Prostate gland (tissue), 2 donors: ENCODE results near the gene SAMD8. TPM values are rescaled to one million over a fixed set of nuclear protein-coding genes. Genes with fewer than 3 reads are reported as not detected.

Experiments used
- DNase-seq: peaks from one replicate; pipeline ENCODE4 v3.0.0-alpha.2; 2019; ENCODE audit warnings: low spot score
- H3K27ac ChIP-seq, 2 donors: fragments of 200-600 bp; sonication (generic); 2 replicates each; pipeline ENCODE4 v1.5.1; 2017 to 2019
- H3K27me3 ChIP-seq: fragments of 200-600 bp; sonication (generic); replicated peaks from 2 replicates; pipeline ENCODE4 v1.5.1; 2019; ENCODE audit not compliant: insufficient read depth
- H3K36me3 ChIP-seq, 2 donors: fragments of 200-600 bp; sonication (generic); 1 replicate in 1 of 2; 2 replicates in 1 of 2; pipeline versions ENCODE4 v1.5.1 to v1.8.1; 2017 to 2019
- H3K4me1 ChIP-seq: fragments of 200-600 bp; sonication (generic); replicated peaks from 2 replicates; pipeline ENCODE4 v1.5.1; 2019
- H3K4me3 ChIP-seq, 2 donors: fragments of 200-600 bp; sonication (generic); 2 replicates each; pipeline ENCODE4 v1.5.1; 2017 to 2019
- H3K9me3 ChIP-seq: fragments of 200-600 bp; sonication (generic); 2 replicates; pipeline ENCODE4 v1.5.1; 2017
- POLR2A ChIP-seq: fragments of 450-650 bp; IDR thresholded peaks from one replicate; pipeline ENCODE4 v1.6.1; 2016; ENCODE audit warnings: antibody characterized with exemption, mild to moderate bottlenecking
- POLR2AphosphoS5 ChIP-seq: sonication (generic); formaldehyde crosslinking; IDR thresholded peaks from one replicate; pipeline ENCODE4 v1.6.1; 2017; ENCODE audit warnings: antibody characterized with exemption
- WGBS: methylation state at CpG from one replicate; pipeline ENCODE4 v1.1.5; 2018; 5-methylcytosine and 5-hydroxymethylcytosine counted together
- intact Hi-C: fragments of 100-400 bp; cut with DNase I; formaldehyde crosslinking; loops from one replicate; pipeline ENCODE4 v1.14.2; 2022
- total RNA-seq, 2 donors: library from RNA; depleted of rRNA; stranded (reverse); fragments of >200 nt; gene quantifications; one replicate each; pipeline ENCODE4 v1.1.0, GENCODE V29; 2016
- TF ChIP-seq, protein P1 (sequence below), 4 experiments: fragments of 200-600 bp in 2 of 4; fragments of 450-650 bp in 2 of 4; sonication (generic) in 2 of 4; IDR thresholded peaks; 1 replicate in 3 of 4; 2 replicates in 1 of 4; pipeline ENCODE4 v1.5.1; 2016 to 2019; ENCODE audit warnings: antibody characterized with exemption in 4 of 4, mild to moderate bottlenecking in 2 of 4, moderate library complexity in 2 of 4

Gene SAMD8
- total RNA-seq, 2 donors from 2014 or later, result 18.8 to 41.5 TPM

DNA sequence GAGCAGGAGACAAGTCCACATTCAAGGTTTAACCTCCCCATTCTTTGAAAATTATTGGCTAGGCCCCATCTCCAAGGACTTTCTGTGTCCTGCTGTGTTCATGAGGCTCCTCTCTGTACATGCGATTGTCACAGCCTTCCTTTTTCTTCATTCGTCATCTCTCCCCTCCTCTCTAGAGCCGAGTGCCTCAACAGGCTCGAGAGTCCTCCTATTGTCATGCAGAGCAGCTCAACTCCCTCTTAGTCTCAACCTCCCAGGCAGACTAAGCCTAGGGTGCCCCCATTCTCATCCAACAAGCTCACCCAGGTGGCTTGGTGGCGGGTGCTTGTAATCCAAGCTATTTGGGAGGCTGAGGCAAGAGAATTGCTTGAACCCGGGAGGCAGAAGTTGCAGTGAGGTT lies 35.1 kb upstream of the SAMD8 start:
- Histone ChIP-seq H3K36me3 (no peaks in the 10 kb centered on the region), H3K27me3 (no peaks in the 10 kb centered on the region), H3K4me3 (no peak overlapping the region), H3K27ac (no peak overlapping the region), H3K4me1 (no peaks in the 10 kb centered on the region), H3K9me3 (no peaks in the 10 kb centered on the region)
- intact Hi-C loops, result no loop called here
- no peak for DNase-seq
- TF ChIP-seq POLR2AphosphoS5 (no peak), POLR2A (no peak)
- TF ChIP-seq, protein P1, sequence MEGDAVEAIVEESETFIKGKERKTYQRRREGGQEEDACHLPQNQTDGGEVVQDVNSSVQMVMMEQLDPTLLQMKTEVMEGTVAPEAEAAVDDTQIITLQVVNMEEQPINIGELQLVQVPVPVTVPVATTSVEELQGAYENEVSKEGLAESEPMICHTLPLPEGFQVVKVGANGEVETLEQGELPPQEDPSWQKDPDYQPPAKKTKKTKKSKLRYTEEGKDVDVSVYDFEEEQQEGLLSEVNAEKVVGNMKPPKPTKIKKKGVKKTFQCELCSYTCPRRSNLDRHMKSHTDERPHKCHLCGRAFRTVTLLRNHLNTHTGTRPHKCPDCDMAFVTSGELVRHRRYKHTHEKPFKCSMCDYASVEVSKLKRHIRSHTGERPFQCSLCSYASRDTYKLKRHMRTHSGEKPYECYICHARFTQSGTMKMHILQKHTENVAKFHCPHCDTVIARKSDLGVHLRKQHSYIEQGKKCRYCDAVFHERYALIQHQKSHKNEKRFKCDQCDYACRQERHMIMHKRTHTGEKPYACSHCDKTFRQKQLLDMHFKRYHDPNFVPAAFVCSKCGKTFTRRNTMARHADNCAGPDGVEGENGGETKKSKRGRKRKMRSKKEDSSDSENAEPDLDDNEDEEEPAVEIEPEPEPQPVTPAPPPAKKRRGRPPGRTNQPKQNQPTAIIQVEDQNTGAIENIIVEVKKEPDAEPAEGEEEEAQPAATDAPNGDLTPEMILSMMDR (IDR thresholded peaks at IDR 0.05), result no peak
- 94% methylated on average over 6 of the region's 6 CpGs for WGBS

GRCh38 chr10:75079436-75080083 lies 31.9 kb upstream of the SAMD8 start:
- no peak overlapping the region for H3K27ac ChIP-seq
- WGBS, result 62% methylated on average over 9 of the region's 9 CpGs
- H3K36me3 ChIP-seq, result no peaks in the 10 kb centered on the region
- no peak for DNase-seq
- TF ChIP-seq, protein P1 (IDR thresholded peaks at IDR 0.05), result no peak
- TF ChIP-seq POLR2A (no peak), POLR2AphosphoS5 (no peak)
- H3K4me3 ChIP-seq, result no peak overlapping the region
- no peaks in the 10 kb centered on the region for H3K9me3 ChIP-seq
- H3K27me3 ChIP-seq, result no peaks in the 10 kb centered on the region
- H3K4me1 ChIP-seq, result peaks cover 7% of the 10 kb centered on the region
- intact Hi-C loops, result no loop called here

GRCh38 chr10:75080554-75080953 lies 30.9 kb upstream of the SAMD8 start:
- intact Hi-C loops, result no loop called here

DNA sequence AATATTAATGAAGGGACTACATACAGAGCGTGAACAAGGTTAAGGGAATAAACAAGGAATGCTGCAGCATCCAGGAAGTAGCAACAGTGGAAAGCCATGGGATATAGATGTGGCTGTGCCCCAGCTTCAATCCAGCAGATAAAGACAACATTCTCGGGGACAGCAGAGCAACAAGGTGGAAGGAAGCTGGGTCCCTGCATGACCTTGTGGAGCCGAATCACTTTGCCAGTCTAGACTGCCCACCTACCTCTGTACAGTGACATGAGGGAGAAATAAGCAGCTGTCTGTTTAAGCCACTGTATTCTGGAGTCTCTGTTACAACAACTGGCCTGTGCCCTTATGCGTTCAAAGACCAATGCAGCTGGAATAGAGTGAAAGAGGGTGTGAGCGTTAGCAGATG lies 30.1 kb upstream of the SAMD8 start:
- WGBS, result 92% methylated on average over 5 of the region's 5 CpGs
- intact Hi-C loops, result no loop called here
- H3K27me3 ChIP-seq, result no peaks in the 10 kb centered on the region
- TF ChIP-seq, protein P1 (IDR thresholded peaks at IDR 0.05), result no peak
- TF ChIP-seq POLR2AphosphoS5 (no peak), POLR2A (no peak)
- H3K4me3 ChIP-seq, result no peak overlapping the region
- H3K27ac ChIP-seq, result no peak overlapping the region
- H3K4me1 ChIP-seq, result peaks cover 10% of the 10 kb centered on the region
- no peaks in the 10 kb centered on the region for H3K36me3 ChIP-seq
- H3K9me3 ChIP-seq, result no peaks in the 10 kb centered on the region
- no peak for DNase-seq

More at GRCh38 chr10:75080554-75080953, 30.9 kb upstream of the SAMD8 start:
- no peak for DNase-seq
- Histone ChIP-seq H3K27ac (no peak overlapping the region), H3K4me3 (no peak overlapping the region), H3K36me3 (no peaks in the 10 kb centered on the region), H3K27me3 (no peaks in the 10 kb centered on the region), H3K4me1 (peaks cover 10% of the 10 kb centered on the region), H3K9me3 (no peaks in the 10 kb centered on the region)
- TF ChIP-seq, protein P1 (IDR thresholded peaks at IDR 0.05), result no peak
- no peak for TF ChIP-seq POLR2AphosphoS5
- no peak for TF ChIP-seq POLR2A
- WGBS, result 97% methylated on average over 4 of the region's 4 CpGs
